ENCODE results near the gene TSPAN11. TPM values are rescaled to one million over a fixed set of nuclear protein-coding genes. Genes with fewer than 3 reads are reported as not detected.
"Not testable (repeated sequence)": the region's sequence is repeated elsewhere in the genome, so short reads cannot be mapped to it uniquely, and the experiment has no call there.

TSPAN11 gene
- total RNA-seq, 2 donors from 2014 or later: not detected

- H3K27ac Mint-ChIP-seq: peak overlapping the region in 1 of 2 donors; percentile 3
- H3K9me3 Mint-ChIP-seq: no peaks in the 10 kb centered on the region
- no peak for DNase-seq (ENCODE audit: low spot score in 2 of 2)
- ATAC-seq: peak in 1 of 2 donors; percentile 18
- H3K36me3 Mint-ChIP-seq: no peaks in the 10 kb centered on the region
Measured at GRCh38 chr12:31011746-31012566, 85.4 kb downstream of the TSPAN11 start.

GRCh38 chr12:31012567-31012891 lies 86.0 kb downstream of the TSPAN11 start:
- H3K27ac Mint-ChIP-seq: peak overlapping the region in 1 of 2 donors; percentile 3
- not testable (repeated sequence) for H3K36me3 Mint-ChIP-seq

GRCh38 chr12:31015215-31015614 lies 88.7 kb downstream of the TSPAN11 start:
- no peaks in the 10 kb centered on the region for H3K36me3 Mint-ChIP-seq
- peaks cover 0 to 4% of the 10 kb centered on the region in 2 donors for H3K9me3 Mint-ChIP-seq
- ATAC-seq (no peak), DNase-seq (ENCODE audit: low spot score in 2 of 2) (no peak)
- H3K27ac Mint-ChIP-seq: no peak overlapping the region

More at GRCh38 chr12:31012567-31012891, 86.0 kb downstream of the TSPAN11 start:
- not testable (repeated sequence) for H3K9me3 Mint-ChIP-seq; DNase-seq (ENCODE audit: low spot score in 2 of 2); ATAC-seq

- no peak for DNase-seq (ENCODE audit: low spot score in 2 of 2)
- Mint-ChIP-seq H3K9me3 (peaks cover 0 to 4% of the 10 kb centered on the region in 2 donors), H3K36me3 (no peaks in the 10 kb centered on the region), H3K27ac (no peak overlapping the region)
- ATAC-seq: no peak
Measured at GRCh38 chr12:31016057-31016456, 89.5 kb downstream of the TSPAN11 start.

- H3K36me3 Mint-ChIP-seq: no peaks in the 10 kb centered on the region
- no peak for DNase-seq (ENCODE audit: low spot score in 2 of 2)
- no peak overlapping the region for H3K27ac Mint-ChIP-seq
- H3K9me3 Mint-ChIP-seq: peaks cover 0 to 4% of the 10 kb centered on the region in 2 donors
- no peak for ATAC-seq
Measured at GRCh38 chr12:31017535-31017934, 91.0 kb downstream of the TSPAN11 start.

GRCh38 chr12:31018106-31018789 lies 91.7 kb downstream of the TSPAN11 start:
- Mint-ChIP-seq H3K27ac (no peak overlapping the region), H3K9me3 (peaks cover 0 to 4% of the 10 kb centered on the region in 2 donors)

GRCh38 chr12:31018790-31019505 lies 92.4 kb downstream of the TSPAN11 start:
- ATAC-seq (no peak), DNase-seq (ENCODE audit: low spot score in 2 of 2) (no peak)
- H3K36me3 Mint-ChIP-seq: no peaks in the 10 kb centered on the region
- no peak overlapping the region for H3K27ac Mint-ChIP-seq
- H3K9me3 Mint-ChIP-seq: peaks cover 0 to 4% of the 10 kb centered on the region in 2 donors

More at GRCh38 chr12:31018106-31018789, 91.7 kb downstream of the TSPAN11 start:
- ATAC-seq: no peak
- H3K36me3 Mint-ChIP-seq: no peaks in the 10 kb centered on the region
- DNase-seq (ENCODE audit: low spot score in 2 of 2): no peak

GRCh38 chr12:31019561-31019960 lies 93.0 kb downstream of the TSPAN11 start:
- H3K27ac Mint-ChIP-seq: no peak overlapping the region
- ATAC-seq (no peak), DNase-seq (ENCODE audit: low spot score in 2 of 2) (no peak)
- peaks cover 0 to 4% of the 10 kb centered on the region in 2 donors for H3K9me3 Mint-ChIP-seq
- no peaks in the 10 kb centered on the region for H3K36me3 Mint-ChIP-seq

GRCh38 chr12:31019976-31020375 lies 93.4 kb downstream of the TSPAN11 start:
- H3K27ac Mint-ChIP-seq: no peak overlapping the region
- no peak for ATAC-seq
- H3K36me3 Mint-ChIP-seq: no peaks in the 10 kb centered on the region
- H3K9me3 Mint-ChIP-seq: peaks cover 0 to 4% of the 10 kb centered on the region in 2 donors
- DNase-seq (ENCODE audit: low spot score in 2 of 2): no peak

- DNase-seq (ENCODE audit: low spot score in 2 of 2): no peak
- ATAC-seq: no peak
- H3K9me3 Mint-ChIP-seq: peaks cover 0 to 4% of the 10 kb centered on the region in 2 donors
- H3K27ac Mint-ChIP-seq: no peak overlapping the region
- H3K36me3 Mint-ChIP-seq: no peaks in the 10 kb centered on the region
Measured at GRCh38 chr12:31020385-31021166, 94.0 kb downstream of the TSPAN11 start.

GRCh38 chr12:31021181-31021580 lies 94.6 kb downstream of the TSPAN11 start:
- Mint-ChIP-seq H3K9me3 (peaks cover 0 to 4% of the 10 kb centered on the region in 2 donors), H3K36me3 (no peaks in the 10 kb centered on the region), H3K27ac (no peak overlapping the region)
- DNase-seq (ENCODE audit: low spot score in 2 of 2): no peak
- no peak for ATAC-seq

GRCh38 chr12:31021809-31022494 lies 95.4 kb downstream of the TSPAN11 start:
- DNase-seq (ENCODE audit: low spot score in 2 of 2): no peak
- ATAC-seq: no peak
- H3K9me3 Mint-ChIP-seq: peaks cover 0 to 4% of the 10 kb centered on the region in 2 donors
- no peaks in the 10 kb centered on the region for H3K36me3 Mint-ChIP-seq
- no peak overlapping the region for H3K27ac Mint-ChIP-seq

GRCh38 chr12:31023271-31023724 lies 96.8 kb downstream of the TSPAN11 start:
- no peak for ATAC-seq
- H3K36me3 Mint-ChIP-seq: no peaks in the 10 kb centered on the region

GRCh38 chr12:31026202-31026601 lies 99.7 kb downstream of the TSPAN11 start:
- no peaks in the 10 kb centered on the region for H3K9me3 Mint-ChIP-seq
- ATAC-seq: no peak

More at GRCh38 chr12:31023271-31023724, 96.8 kb downstream of the TSPAN11 start:
- H3K27ac Mint-ChIP-seq: no peak overlapping the region
- no peak for DNase-seq (ENCODE audit: low spot score in 2 of 2)
- peaks cover 0 to 4% of the 10 kb centered on the region in 2 donors for H3K9me3 Mint-ChIP-seq

GRCh38 chr12:31027006-31027405 lies 100.5 kb downstream of the TSPAN11 start:
- H3K36me3 Mint-ChIP-seq; H3K9me3 Mint-ChIP-seq; DNase-seq (ENCODE audit: low spot score in 2 of 2); H3K27ac Mint-ChIP-seq; ATAC-seq: not testable (repeated sequence)

More at GRCh38 chr12:31026202-31026601, 99.7 kb downstream of the TSPAN11 start:
- Mint-ChIP-seq H3K36me3 (no peaks in the 10 kb centered on the region), H3K27ac (no peak overlapping the region)
- no peak for DNase-seq (ENCODE audit: low spot score in 2 of 2)

- H3K36me3 Mint-ChIP-seq: no peaks in the 10 kb centered on the region
- no peaks in the 10 kb centered on the region for H3K9me3 Mint-ChIP-seq
- ATAC-seq (no peak), DNase-seq (ENCODE audit: low spot score in 2 of 2) (no peak)
- no peak overlapping the region for H3K27ac Mint-ChIP-seq
Measured at GRCh38 chr12:31029468-31029867, 102.9 kb downstream of the TSPAN11 start.

Data from activated naive CD4-positive, alpha-beta T cell treated with anti-CD3 and anti-CD28 coated beads, Interleukin-2, amount 50 U/mL, for 72 hours (primary cell).